CD4-positive, alpha-beta T cell (primary cell): ENCODE measurements around the gene SHISA7. TPM values are rescaled to one million over a fixed set of nuclear protein-coding genes. Genes with fewer than 3 reads are reported as not detected.
"Not testable (repeated sequence)": the region's sequence is repeated elsewhere in the genome, so short reads cannot be mapped to it uniquely, and the experiment has no call there.

ENCODE experiments used
- ATAC-seq: fragments of 200-7000 bp; cut with Tn5 transposase; one replicate; pipeline ENCODE4 v1.10.0; 2022; ENCODE audit warnings: mild to moderate bottlenecking; ENCODE audit not compliant: poor library complexity
- CTCF ChIA-PET: fragments of 350-600 bp; sonication (Branson Sonifier 250); formaldehyde crosslinking; loops from one replicate; lab custom pipeline; 2021; ENCODE audit warnings: antibody characterized with exemption, inconsistent platforms; lab: Charles Lee
- POLR2A ChIA-PET: fragments of 350-600 bp; sonication (Branson Sonifier 250); formaldehyde crosslinking; loops from one replicate; lab custom pipeline; 2021; ENCODE audit warnings: antibody characterized with exemption, inconsistent platforms; lab: Charles Lee
- DNase-seq, 14 experiments: peaks; one replicate each; pipeline ENCODE4 v3.0.0-alpha.2; 2013 to 2020; ENCODE audit warnings: mixed read lengths in 2 of 14
- H3K27ac ChIP-seq, 2 donors: one replicate each; pipeline versions ENCODE4 v1.5.1 to v1.7.0; 2013; ENCODE audit warnings: low read length in 2 of 2, low read depth in 1 of 2, mild to moderate bottlenecking in 1 of 2
- H3K27me3 ChIP-seq, 2 experiments: 1 replicate in 1 of 2; 2 replicates in 1 of 2; pipeline versions ENCODE4 v1.6.1 to v1.7.0; 2013; ENCODE audit warnings: low read length in 2 of 2, control low read depth in 1 of 2, mild to moderate bottlenecking in 1 of 2, moderate library complexity in 1 of 2; ENCODE audit not compliant: insufficient read depth in 2 of 2, control insufficient read depth in 1 of 2
- H3K36me3 ChIP-seq: one replicate; pipeline ENCODE4 v1.6.1; 2013; ENCODE audit warnings: low read length, control low read depth; ENCODE audit not compliant: insufficient read depth
- H3K4me1 ChIP-seq: one replicate; pipeline ENCODE4 v1.6.1; 2013; ENCODE audit warnings: low read length, control low read depth; ENCODE audit not compliant: insufficient read depth
- H3K4me3 ChIP-seq: one replicate; pipeline ENCODE4 v1.5.1; 2013; ENCODE audit warnings: mild to moderate bottlenecking, low read length, moderate library complexity
- H3K9me3 ChIP-seq, 2 experiments: 1 replicate in 1 of 2; 2 replicates in 1 of 2; pipeline versions ENCODE4 v1.6.1 to v1.7.0; 2013; ENCODE audit warnings: low read length in 2 of 2, mild to moderate bottlenecking in 2 of 2, control low read depth in 1 of 2, moderate library complexity in 1 of 2; ENCODE audit not compliant: control insufficient read depth in 1 of 2, insufficient read depth in 1 of 2
- H3K27ac Mint-ChIP-seq: one replicate; pipeline ENCODE4 v1.8.0; 2020; ENCODE audit warnings: mixed read lengths
- H3K27me3 Mint-ChIP-seq: one replicate; pipeline ENCODE4 v1.8.0; 2021; ENCODE audit warnings: mixed read lengths
- H3K36me3 Mint-ChIP-seq: one replicate; pipeline ENCODE4 v1.8.0; 2021; ENCODE audit warnings: low read depth, mixed read lengths
- H3K4me1 Mint-ChIP-seq: one replicate; pipeline ENCODE4 v1.8.0; 2021; ENCODE audit warnings: low read depth, mixed read lengths
- H3K4me3 Mint-ChIP-seq: one replicate; pipeline ENCODE4 v1.8.0; 2020; ENCODE audit warnings: mild to moderate bottlenecking, mixed read lengths
- H3K9me3 Mint-ChIP-seq: one replicate; pipeline ENCODE4 v1.8.0; 2020; ENCODE audit warnings: mixed read lengths
- intact Hi-C, 2 experiments: fragments of 100-400 bp; cut with DNase I in 1 of 2; cut with micrococcal nuclease in 1 of 2; formaldehyde crosslinking; loops; one replicate each; pipeline versions ENCODE4 v1.15.1 to v1.9.0; 2023 to 2025; cut with DNase I, micrococcal nuclease
- total RNA-seq, 174 experiments: library from RNA in 2 of 174; stranded (reverse) in 2 of 174; gene quantifications; one replicate each; pipeline ENCODE4 v1.2.3 and lab custom pipeline; 2021 to 2026
- TF ChIP-seq, protein P1 (sequence below): fragments of 200-600 bp; IDR thresholded peaks from one replicate; pipeline ENCODE4 v1.8.0; 2022; ENCODE audit warnings: antibody characterized with exemption, mild to moderate bottlenecking

Gene SHISA7
- total RNA-seq, 2 experiments from 2014 or later: not detected

DNA sequence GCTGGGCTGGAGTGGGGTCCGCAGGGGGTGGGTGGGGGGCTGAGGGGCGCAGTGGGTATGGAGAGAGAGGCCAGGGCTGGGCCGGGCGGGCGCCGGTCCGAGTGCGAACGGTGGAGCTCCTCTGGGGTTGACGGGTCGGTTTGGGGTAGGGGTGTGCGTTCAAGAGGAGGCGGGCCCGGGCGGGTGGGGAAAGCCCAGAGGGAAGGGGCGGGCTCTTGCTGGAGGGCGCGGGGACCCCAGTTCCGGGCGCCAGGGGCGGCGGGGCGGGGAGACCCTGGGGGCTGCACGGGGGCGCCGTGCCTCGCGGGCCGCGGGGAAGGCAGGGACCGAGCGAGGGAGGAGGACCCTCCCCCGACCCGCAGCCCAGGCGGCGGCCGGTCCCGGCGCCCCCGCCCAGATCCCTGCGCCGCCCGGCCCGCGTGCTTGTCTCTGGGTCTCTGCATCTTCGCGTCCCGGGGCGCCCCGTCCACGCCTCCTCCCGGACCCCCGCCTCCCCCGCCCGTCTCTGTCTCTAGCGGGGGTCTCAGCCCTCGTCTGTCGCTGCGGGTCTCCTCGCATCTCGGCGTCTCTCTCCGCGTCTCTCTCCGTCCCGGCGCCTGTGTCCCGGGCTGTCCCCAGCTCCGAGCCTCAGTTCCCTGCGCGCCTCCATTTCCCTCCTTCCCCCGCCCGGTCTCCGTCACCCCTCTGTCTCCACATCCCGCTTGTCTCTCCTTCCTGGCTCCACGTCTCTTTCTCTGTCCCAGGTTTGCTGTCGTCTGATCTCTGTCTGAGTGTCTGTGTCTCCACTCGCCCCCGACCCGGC is 8.3 kb upstream of the SHISA7 start:
- Histone ChIP-seq H3K36me3 (no peaks in the 10 kb centered on the region), H3K27me3 (peaks cover 26 to 37% of the 10 kb centered on the region in 2 experiments), H3K4me3 (peak overlapping the region; percentile 35), H3K27ac (no peak overlapping the region), H3K9me3 (peaks cover 0 to 21% of the 10 kb centered on the region in 2 experiments), H3K4me1 (peaks cover 23% of the 10 kb centered on the region)
- peak in 4 of 14 experiments; percentile 10 to 63 (median 40) for DNase-seq
- Mint-ChIP-seq H3K4me1 (peaks cover 13% of the 10 kb centered on the region), H3K36me3 (no peaks in the 10 kb centered on the region), H3K27ac (no peak overlapping the region), H3K9me3 (no peaks in the 10 kb centered on the region), H3K4me3 (peak overlapping the region; percentile 68), H3K27me3 (peaks cover 34% of the 10 kb centered on the region)
- intact Hi-C loops: no loop called here
- ATAC-seq: peak; percentile 23
- POLR2A ChIA-PET: interaction anchor here (1.3 to 1.4 kb wide), 2 partner anchors 26 to 44 kb away, joined by 3 read pairs; partner anchors contain the start of gene UBE2S
- CTCF ChIA-PET: no interaction called here
- TF ChIP-seq, protein P1, sequence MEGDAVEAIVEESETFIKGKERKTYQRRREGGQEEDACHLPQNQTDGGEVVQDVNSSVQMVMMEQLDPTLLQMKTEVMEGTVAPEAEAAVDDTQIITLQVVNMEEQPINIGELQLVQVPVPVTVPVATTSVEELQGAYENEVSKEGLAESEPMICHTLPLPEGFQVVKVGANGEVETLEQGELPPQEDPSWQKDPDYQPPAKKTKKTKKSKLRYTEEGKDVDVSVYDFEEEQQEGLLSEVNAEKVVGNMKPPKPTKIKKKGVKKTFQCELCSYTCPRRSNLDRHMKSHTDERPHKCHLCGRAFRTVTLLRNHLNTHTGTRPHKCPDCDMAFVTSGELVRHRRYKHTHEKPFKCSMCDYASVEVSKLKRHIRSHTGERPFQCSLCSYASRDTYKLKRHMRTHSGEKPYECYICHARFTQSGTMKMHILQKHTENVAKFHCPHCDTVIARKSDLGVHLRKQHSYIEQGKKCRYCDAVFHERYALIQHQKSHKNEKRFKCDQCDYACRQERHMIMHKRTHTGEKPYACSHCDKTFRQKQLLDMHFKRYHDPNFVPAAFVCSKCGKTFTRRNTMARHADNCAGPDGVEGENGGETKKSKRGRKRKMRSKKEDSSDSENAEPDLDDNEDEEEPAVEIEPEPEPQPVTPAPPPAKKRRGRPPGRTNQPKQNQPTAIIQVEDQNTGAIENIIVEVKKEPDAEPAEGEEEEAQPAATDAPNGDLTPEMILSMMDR: no peak

DNA sequence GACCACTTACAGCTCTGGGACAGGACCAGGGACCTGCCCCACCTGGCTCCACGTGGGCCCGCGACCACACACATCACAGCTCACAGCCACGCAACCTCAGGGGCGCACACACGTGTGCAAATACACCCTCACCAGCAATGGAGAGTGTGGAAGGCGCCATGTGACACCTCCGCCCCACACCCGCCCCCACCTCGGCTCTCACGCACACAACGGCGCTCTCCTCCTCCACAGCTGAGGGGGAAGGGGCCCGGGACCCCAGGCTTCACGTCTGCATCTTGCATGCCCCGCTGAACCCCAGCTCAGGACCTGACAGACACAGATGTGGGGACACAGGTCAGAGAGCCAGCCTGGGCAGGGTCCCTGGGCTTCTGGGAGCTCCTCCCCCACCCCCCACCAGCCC is 6.4 kb upstream of the SHISA7 start:
- CTCF ChIA-PET: no interaction called here
- intact Hi-C loops: no loop called here
- H3K27me3 Mint-ChIP-seq: peaks cover 46% of the 10 kb centered on the region
- Histone ChIP-seq H3K4me1 (peaks cover 23% of the 10 kb centered on the region), H3K27me3 (peaks cover 38 to 50% of the 10 kb centered on the region in 2 experiments), H3K36me3 (no peaks in the 10 kb centered on the region), H3K4me3 (no peak overlapping the region), H3K9me3 (peaks cover 0 to 21% of the 10 kb centered on the region in 2 experiments), H3K27ac (no peak overlapping the region)
- TF ChIP-seq, protein P1: no peak
- H3K9me3 Mint-ChIP-seq: no peaks in the 10 kb centered on the region
- DNase-seq (no peak), ATAC-seq (no peak)
- H3K4me3 Mint-ChIP-seq: no peak overlapping the region
- no peaks in the 10 kb centered on the region for H3K36me3 Mint-ChIP-seq
- no peak overlapping the region for H3K27ac Mint-ChIP-seq
- peaks cover 13% of the 10 kb centered on the region for H3K4me1 Mint-ChIP-seq
- POLR2A ChIA-PET: no interaction called here

DNA sequence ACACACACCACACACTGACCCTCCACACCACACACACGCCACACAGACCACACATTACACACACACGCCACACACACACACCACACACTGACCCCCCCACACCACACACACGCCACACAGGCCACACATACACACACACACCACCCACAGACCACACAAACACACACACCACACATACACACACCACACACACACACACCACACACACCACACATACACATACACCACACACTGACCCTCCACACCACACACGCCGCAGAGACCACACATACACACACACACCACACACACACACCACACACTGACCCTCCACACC is 5.0 kb upstream of the SHISA7 start:
- POLR2A ChIA-PET, ATAC-seq, intact Hi-C loops, H3K36me3 Mint-ChIP-seq, CTCF ChIA-PET, H3K9me3 Mint-ChIP-seq, H3K4me3 Mint-ChIP-seq, DNase-seq, H3K4me3 ChIP-seq, H3K27ac ChIP-seq, H3K36me3 ChIP-seq, H3K27ac Mint-ChIP-seq: not testable (repeated sequence)
- Mint-ChIP-seq H3K27me3 (peaks cover 48% of the 10 kb centered on the region), H3K4me1 (peaks cover 12% of the 10 kb centered on the region)
- Histone ChIP-seq H3K27me3 (peaks cover 46 to 64% of the 10 kb centered on the region in 2 experiments), H3K9me3 (peaks cover 0 to 21% of the 10 kb centered on the region in 2 experiments), H3K4me1 (peaks cover 24% of the 10 kb centered on the region)
